Upper lobe of left lung (tissue), 6 donors: Measurements from ENCODE around the gene SPATA2. TPM values are rescaled to one million over a fixed set of nuclear protein-coding genes. Genes with fewer than 3 reads are reported as not detected.

ENCODE experiments used
- ATAC-seq, 2 donors: fragments of 200-7000 bp; cut with Tn5 transposase; one replicate each; pipeline ENCODE4 v1.9.1; 2022; ENCODE audit warnings: mild to moderate bottlenecking in 2 of 2, moderate library complexity in 2 of 2; ENCODE audit not compliant: low FRiP score in 2 of 2
- DNase-seq, 2 donors: peaks; one replicate each; pipeline ENCODE4 v3.0.0-alpha.2; 2019 to 2020
- H3K27ac ChIP-seq, 4 donors: fragments of 200-600 bp; sonication (generic); one replicate each; pipeline ENCODE4 v1.5.1; 2016 to 2019
- H3K27me3 ChIP-seq, 4 donors: fragments of 200-600 bp; sonication (generic); one replicate each; pipeline ENCODE4 v1.5.1; 2017 to 2019
- H3K36me3 ChIP-seq, 4 donors: fragments of 200-600 bp; sonication (generic); one replicate each; pipeline ENCODE4 v1.5.1; 2016 to 2019
- H3K4me1 ChIP-seq, 4 donors: fragments of 200-600 bp; sonication (generic); one replicate each; pipeline ENCODE4 v1.5.1; 2018 to 2019
- H3K4me3 ChIP-seq, 4 donors: fragments of 200-600 bp; sonication (generic); one replicate each; pipeline ENCODE4 v1.5.1; 2017 to 2019; ENCODE audit warnings: mild to moderate bottlenecking in 2 of 4, moderate library complexity in 1 of 4
- H3K9me3 ChIP-seq, 4 donors: fragments of 200-600 bp; sonication (generic); one replicate each; pipeline ENCODE4 v1.5.1; 2018 to 2019
- EP300 ChIP-seq, 4 donors: sonication (generic); formaldehyde crosslinking; IDR thresholded peaks; one replicate each; pipeline ENCODE4 v1.5.1; 2017; ENCODE audit warnings: antibody characterized with exemption in 4 of 4, control low read depth in 2 of 4
- POLR2A ChIP-seq, 4 donors: fragments of 450-650 bp; IDR thresholded peaks; one replicate each; pipeline ENCODE4 v1.5.1; 2016 to 2017; ENCODE audit warnings: antibody characterized with exemption in 4 of 4, mild to moderate bottlenecking in 2 of 4
- POLR2AphosphoS5 ChIP-seq, 2 donors: sonication (generic); formaldehyde crosslinking; IDR thresholded peaks; one replicate each; pipeline ENCODE4 v1.5.1; 2017; ENCODE audit warnings: antibody characterized with exemption in 2 of 2
- WGBS, 2 donors: methylation state at CpG; one replicate each; pipeline ENCODE4 v1.1.5; 2017 to 2018; 5-methylcytosine and 5-hydroxymethylcytosine counted together
- total RNA-seq, 6 donors: library from RNA; depleted of rRNA in 4 of 6; stranded (reverse); fragments of >200 nt in 4 of 6; gene quantifications; one replicate each; pipeline versions ENCODE4 v1.1.0 to v1.2.1, GENCODE V29; 2016 to 2021
- TF ChIP-seq, protein P1 (sequence below), 6 experiments: fragments of 450-650 bp in 4 of 6; fragments of 200-600 bp in 2 of 6; sonication (generic) in 2 of 6; IDR thresholded peaks; one replicate each; pipeline ENCODE4 v1.5.1; 2016 to 2019; ENCODE audit warnings: antibody characterized with exemption in 6 of 6
- donor health status: DM: no; HTN: no; CAD: no; lungs with moderate emphysema.
- donor health status: DM: no; HTN: yes; CAD: no; lungs with severe emphysema.

SPATA2 gene
- total RNA-seq, 6 donors from 2014 or later = 5.1 to 9.4 (median 6.4) TPM

GRCh38 chr20:49868964-49869363 lies 46.4 kb downstream of the SPATA2 start:
- TF ChIP-seq POLR2A (IDR thresholded peaks at IDR 0.05) = no peak
- ATAC-seq (no peak), DNase-seq (no peak)
- Histone ChIP-seq H3K4me1 (no peaks in the 10 kb centered on the region), H3K27ac (no peak overlapping the region), H3K4me3 (no peak overlapping the region), H3K36me3 (peaks cover 0 to 66% (median 28%) of the 10 kb centered on the region in 4 donors), H3K9me3 (no peaks in the 10 kb centered on the region), H3K27me3 (no peaks in the 10 kb centered on the region)
- 75 to 81% methylated on average over 5 of the region's 5 CpGs for WGBS, 2 donors

- WGBS, 2 donors = 73 to 90% methylated on average over 3 of the region's 3 CpGs
- no peak for DNase-seq
- TF ChIP-seq EP300 (IDR thresholded peaks at IDR 0.05) (no peak), POLR2A (IDR thresholded peaks at IDR 0.05) (no peak), POLR2AphosphoS5 (IDR thresholded peaks at IDR 0.05) (no peak)
- TF ChIP-seq, protein P1, sequence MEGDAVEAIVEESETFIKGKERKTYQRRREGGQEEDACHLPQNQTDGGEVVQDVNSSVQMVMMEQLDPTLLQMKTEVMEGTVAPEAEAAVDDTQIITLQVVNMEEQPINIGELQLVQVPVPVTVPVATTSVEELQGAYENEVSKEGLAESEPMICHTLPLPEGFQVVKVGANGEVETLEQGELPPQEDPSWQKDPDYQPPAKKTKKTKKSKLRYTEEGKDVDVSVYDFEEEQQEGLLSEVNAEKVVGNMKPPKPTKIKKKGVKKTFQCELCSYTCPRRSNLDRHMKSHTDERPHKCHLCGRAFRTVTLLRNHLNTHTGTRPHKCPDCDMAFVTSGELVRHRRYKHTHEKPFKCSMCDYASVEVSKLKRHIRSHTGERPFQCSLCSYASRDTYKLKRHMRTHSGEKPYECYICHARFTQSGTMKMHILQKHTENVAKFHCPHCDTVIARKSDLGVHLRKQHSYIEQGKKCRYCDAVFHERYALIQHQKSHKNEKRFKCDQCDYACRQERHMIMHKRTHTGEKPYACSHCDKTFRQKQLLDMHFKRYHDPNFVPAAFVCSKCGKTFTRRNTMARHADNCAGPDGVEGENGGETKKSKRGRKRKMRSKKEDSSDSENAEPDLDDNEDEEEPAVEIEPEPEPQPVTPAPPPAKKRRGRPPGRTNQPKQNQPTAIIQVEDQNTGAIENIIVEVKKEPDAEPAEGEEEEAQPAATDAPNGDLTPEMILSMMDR (IDR thresholded peaks at IDR 0.05) = no peak
- H3K9me3 ChIP-seq = no peaks in the 10 kb centered on the region
- H3K27ac ChIP-seq = no peak overlapping the region
- no peak for ATAC-seq
- no peaks in the 10 kb centered on the region for H3K27me3 ChIP-seq
- H3K4me3 ChIP-seq = no peak overlapping the region
- H3K4me1 ChIP-seq = no peaks in the 10 kb centered on the region
- H3K36me3 ChIP-seq = peaks cover 0 to 67% (median 31%) of the 10 kb centered on the region in 4 donors
Measured at GRCh38 chr20:49868538-49868937, 46.8 kb downstream of the SPATA2 start.

DNA sequence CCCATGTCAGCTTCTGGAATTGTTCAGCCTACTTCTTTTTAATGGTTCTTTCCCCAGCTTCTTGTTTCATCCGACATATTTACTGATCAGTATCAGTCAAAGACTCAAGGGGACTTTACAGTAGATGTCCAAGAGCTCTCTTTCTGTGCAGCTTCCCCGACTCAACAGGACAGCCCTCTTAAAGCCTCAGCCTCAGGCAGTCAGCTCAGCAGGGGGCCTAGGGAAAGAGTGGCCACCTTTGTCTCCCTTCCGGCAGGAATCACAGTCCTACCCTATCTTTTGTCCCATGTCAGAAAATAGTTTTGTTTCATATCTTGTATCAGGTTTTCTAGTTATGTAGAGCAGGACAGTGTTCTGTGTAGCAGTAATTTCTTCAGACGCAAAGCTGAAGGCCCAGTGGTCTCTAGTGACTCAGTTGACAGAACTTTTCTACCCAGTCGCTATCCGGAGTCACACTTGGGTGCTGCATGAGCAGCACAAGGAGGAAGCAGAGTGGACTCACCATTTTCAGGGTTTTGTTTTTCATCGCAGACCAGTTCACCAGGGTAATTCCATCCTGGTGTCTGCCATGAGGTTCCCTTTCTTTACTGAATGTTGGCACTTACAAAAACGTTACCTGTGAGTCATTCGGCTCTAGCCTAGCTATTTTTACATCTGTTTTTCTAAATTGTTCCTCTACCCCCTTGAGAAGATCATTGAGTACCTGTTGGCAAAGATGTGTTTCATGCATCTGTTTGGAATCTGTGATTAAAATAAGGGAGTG lies 47.7 kb downstream of the SPATA2 start:
- Histone ChIP-seq H3K4me3 (no peak overlapping the region), H3K27me3 (no peaks in the 10 kb centered on the region), H3K9me3 (no peaks in the 10 kb centered on the region), H3K27ac (no peak overlapping the region), H3K36me3 (peaks cover 0 to 77% (median 31%) of the 10 kb centered on the region in 4 donors), H3K4me1 (no peaks in the 10 kb centered on the region)
- ATAC-seq (no peak), DNase-seq (no peak)
- 78 to 79% methylated on average over 9 of the region's 9 CpGs for WGBS, 2 donors
- TF ChIP-seq EP300 (IDR thresholded peaks at IDR 0.05) (no peak), POLR2AphosphoS5 (IDR thresholded peaks at IDR 0.05) (no peak), POLR2A (IDR thresholded peaks at IDR 0.05) (no peak)
- TF ChIP-seq, protein P1 (IDR thresholded peaks at IDR 0.05) = no peak

DNA sequence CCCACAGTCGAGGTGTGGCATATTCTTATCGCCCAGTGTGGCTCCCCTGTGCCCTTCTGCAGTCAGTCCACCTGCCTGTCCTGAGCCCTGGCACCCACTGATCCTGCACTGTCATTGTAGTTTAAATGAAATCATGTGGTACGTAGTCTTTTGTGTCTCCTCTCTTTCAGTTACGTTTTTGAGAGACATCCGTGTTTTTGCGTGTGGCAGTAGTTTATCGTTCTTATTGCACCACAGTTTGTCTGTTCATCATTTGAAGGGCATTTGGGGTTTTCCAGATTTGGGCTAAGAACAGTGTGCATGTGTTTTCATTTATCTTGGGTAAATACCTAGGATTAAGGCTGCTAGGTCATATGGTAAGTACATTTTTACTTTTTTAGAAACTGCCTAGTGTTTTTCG lies 49.3 kb downstream of the SPATA2 start:
- no peak for ATAC-seq
- H3K4me1 ChIP-seq = no peaks in the 10 kb centered on the region
- TF ChIP-seq POLR2A (IDR thresholded peaks at IDR 0.05) (no peak), EP300 (IDR thresholded peaks at IDR 0.05) (no peak), POLR2AphosphoS5 (IDR thresholded peaks at IDR 0.05) (no peak)
- TF ChIP-seq, protein P1 (IDR thresholded peaks at IDR 0.05) = no peak

DNA sequence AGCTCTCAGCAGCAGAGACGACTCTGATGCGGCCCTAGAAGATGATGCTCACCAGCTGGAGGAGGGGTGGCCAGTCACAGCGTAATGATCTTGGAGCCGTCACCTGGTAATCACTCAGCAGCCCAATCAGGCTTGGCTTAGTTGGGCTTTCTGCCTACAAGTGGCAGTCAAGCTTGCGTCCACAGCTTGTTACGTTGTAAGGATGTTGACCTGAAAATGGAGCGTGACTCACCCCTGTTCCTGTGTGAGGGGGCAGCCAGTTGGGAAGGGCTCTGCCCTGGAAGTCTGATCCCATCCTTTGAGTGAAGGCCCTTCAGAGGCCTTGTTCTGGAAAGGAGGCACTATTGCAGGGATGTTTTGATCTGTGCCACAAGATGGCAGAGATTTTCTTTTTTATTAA lies 49.8 kb downstream of the SPATA2 start:
- H3K27me3 ChIP-seq = no peaks in the 10 kb centered on the region
- DNase-seq (no peak), ATAC-seq (no peak)
- TF ChIP-seq, protein P1 (IDR thresholded peaks at IDR 0.05) = no peak
- no peaks in the 10 kb centered on the region for H3K4me1 ChIP-seq
- no peak overlapping the region for H3K4me3 ChIP-seq
- no peak overlapping the region for H3K27ac ChIP-seq
- WGBS, 2 donors = 90% methylated on average over 2 to 7 of the region's 7 CpGs
- H3K9me3 ChIP-seq = no peaks in the 10 kb centered on the region
- H3K36me3 ChIP-seq = peaks cover 0 to 76% (median 32%) of the 10 kb centered on the region in 4 donors

More for the DNA sequence above, 49.3 kb downstream of the SPATA2 start:
- Histone ChIP-seq H3K4me3 (no peak overlapping the region), H3K27me3 (no peaks in the 10 kb centered on the region), H3K9me3 (no peaks in the 10 kb centered on the region), H3K36me3 (peaks cover 0 to 79% (median 34%) of the 10 kb centered on the region in 4 donors), H3K27ac (no peak overlapping the region)
- DNase-seq = no peak
- WGBS, 2 donors = 82 to 88% methylated on average over 8 of the region's 8 CpGs
